GM18517 (cell line): ENCODE results near the gene DNAH7.

ENCODE experiments used
- ATAC-seq: cut with Tn5 transposase; IDR thresholded peaks from one replicate; pipeline ENCODE4 v1.9.1; 2021; ENCODE audit warnings: mild to moderate bottlenecking, moderate library complexity; ENCODE audit not compliant: unreplicated experiment

DNAH7 gene

DNA sequence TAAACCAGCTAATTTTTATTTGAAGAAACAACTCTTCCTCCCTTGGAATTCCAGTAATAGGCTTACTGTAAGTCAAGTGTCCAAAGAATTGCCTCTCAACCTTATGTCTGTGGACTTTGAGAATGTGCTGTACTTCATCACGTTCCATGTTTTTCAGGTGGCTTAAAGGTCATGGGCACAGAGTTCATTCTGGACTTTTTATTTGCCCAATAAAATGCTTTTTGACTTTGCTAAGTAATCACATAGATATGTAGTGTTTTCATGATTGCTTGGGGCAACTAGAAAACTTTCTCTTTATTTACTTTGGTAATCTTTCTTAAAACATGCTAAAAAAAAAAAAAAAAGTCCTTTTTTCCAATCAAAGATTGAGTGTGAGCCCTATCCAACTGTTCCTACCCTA is 10.4 kb upstream of the DNAH7 start:
- ATAC-seq: no peak

DNA sequence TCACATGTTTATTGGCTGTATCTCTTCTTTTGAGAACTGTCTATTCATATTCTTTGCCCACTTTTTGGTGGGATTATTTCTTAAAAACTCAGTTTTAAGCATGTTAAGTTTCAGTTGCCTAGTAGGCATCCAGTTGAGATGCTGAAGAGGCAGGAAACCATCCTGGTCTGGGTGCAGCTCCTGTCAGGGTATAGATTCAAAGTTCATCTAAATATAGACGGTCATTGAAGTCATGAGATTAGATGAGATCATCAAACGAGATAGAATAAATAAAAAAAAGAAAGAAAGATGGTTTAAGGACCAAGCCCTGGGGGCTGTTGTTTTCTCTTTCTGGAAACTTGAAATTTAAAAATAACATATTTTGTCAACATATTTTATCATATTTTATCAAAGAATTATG is 9.2 kb upstream of the DNAH7 start:
- ATAC-seq: no peak

DNA sequence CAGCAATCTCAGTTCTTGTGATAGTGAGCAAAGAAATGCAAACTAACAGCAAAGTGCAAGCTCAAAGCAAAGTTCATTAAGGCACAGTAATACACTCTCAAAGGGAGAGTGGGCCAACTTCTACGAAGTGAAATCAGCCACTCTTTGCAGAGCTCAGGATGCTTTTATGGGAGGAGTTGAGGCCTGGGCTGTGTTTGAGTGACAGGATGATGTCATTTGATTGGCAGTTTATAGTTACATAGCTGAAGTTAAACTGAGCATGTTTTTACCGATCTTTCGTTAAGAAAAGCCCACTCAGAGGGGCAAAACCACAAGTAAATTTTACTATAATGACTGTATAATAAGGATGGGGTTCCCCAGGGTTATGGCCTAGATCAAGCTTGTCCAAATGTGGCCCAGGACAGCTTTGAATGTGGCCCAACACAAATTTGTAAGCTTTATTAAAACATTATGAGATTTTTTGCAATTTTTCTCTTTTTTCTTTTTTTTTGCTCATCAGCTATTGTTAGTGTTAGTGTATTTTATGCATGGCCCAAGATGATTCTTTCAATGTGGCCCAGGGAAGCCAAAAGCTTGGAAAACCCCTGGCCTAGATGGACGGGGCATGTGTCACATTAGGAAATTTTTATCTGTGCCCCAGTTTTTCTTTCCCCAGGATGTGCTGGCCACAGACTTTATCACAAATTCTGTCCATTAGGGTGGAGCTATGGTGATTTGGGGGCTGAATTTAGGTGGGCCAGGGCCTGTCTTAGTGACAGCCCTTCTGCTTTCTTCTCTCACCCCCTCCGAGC is 8.3 kb upstream of the DNAH7 start:
- no peak for ATAC-seq

DNA sequence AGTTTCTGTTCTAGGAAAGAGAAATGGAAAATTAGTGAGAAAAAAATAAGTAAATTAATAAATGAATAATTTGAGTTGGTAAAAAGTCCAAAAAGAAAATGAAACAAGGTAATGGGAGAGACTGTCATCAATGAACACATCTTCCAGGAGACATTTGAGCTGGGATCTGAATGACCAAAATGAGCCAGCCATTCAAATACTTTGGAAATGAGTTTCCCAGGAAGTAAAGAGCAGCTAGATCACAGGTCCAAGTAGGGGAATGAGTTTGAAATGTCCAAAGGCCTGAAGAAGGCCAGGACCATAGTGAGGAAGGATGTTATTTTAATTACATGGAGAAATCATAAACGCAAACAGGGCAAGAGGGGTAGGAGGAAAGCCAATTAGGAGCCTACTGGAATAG is 6.6 kb upstream of the DNAH7 start:
- ATAC-seq: no peak

DNA sequence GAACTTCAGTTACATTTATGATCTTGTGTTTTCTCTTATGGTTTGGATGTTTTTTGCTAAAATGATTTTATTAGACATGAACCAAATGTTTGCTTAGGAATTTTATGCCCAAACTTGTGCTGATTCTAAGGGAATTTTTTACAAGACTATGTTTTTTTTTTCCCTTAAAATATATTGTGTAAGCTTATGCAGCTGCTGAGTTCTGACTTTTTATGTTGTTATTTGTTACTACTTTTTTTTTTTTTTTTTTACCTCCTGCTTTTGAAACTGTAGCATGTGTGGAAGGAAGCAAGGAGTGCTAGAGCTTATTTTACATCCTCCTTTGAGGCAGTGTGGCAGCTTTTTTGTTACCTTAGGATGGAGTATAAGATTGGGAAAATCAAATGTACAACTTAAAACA is 6.0 kb upstream of the DNAH7 start:
- ATAC-seq: no peak

DNA sequence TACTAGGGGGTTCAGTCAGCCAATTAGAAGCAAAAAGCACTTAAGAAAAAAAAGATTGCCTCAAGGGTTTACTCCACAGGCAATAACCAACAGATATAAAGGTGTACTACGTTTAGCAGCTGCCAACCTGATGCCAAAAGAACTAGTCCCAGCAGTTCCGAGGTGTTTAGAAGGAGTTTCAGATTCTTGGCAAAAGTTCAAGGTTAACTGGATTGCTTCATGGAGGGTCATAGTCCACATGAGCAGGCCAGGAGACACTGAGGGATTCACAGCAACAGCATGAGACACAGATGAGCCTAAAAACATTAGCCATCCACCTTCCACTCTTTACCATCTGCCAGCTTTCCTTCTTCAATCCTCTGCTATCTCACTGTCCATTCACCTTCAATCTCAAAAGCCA is 4.9 kb upstream of the DNAH7 start:
- no peak for ATAC-seq

DNA sequence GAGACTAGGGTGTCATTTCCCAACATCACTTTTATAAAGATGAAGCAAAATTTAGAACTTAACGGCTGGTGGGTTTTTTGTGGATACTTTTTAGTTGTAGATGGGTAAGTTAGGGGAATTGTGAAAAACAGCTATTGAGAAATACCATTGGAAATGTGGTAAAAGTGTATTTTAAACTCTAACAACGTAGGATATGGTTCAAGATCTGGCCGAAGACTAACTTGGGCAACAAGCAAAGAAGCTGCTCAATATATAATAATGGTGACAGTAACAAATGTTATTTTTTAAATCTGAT is 1.6 kb downstream of the DNAH7 start:
- no peak for ATAC-seq

DNA sequence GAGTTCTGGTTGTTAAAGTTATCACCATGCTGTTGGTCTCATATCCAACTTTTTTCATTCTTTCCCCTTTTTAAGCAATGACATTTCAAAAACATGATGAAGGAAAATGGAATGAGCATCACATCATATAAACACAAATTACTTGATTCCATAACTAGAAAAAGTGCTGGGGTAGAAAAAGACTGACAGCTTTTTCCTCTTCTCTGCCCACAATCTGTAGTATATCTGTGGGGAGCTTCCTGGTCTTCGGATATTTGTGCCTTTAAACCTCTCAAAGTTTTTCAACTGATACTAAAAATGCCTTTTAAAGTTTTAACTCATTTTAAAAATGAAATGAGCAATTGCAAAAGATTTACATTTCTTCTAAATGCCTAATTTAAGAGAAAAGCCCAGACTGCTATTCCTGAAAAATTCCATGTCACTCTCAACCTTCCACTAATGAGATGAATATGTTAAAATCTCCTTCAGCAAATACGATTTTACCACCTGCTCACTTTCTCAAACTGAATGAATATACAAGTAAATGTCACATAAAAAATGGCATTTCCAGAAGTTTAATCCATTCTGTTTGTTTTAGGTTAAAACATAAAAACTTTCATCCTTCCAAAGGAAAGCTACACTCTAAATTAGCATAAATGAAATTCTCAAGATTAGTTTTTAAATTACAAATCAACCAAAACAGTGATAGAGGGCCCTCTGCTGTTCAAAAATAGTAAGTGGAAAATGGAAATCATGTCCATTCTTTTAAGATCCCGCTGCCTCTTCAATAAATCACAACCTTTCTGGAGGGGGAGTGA is 2.1 kb downstream of the DNAH7 start:
- no peak for ATAC-seq

DNA sequence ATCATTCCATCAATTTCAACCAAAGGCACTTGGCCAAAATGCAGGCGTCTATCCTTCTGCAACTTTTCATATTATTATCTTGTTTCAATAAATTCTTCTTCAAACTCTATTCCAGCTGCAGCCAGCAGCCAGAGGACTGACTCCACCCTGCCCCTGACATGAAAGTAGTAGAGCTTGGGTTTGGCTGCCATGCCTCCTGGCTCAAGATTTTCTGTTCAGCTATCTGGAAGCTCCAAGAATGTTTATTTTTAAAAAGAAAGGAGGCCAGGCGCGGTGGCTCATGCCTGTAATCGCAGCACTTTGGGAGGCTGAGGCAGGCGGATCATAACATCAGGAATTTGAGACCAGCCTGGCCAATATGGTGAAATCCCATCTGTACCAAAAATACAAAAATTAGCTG is 4.9 kb downstream of the DNAH7 start:
- ATAC-seq: no peak

DNA sequence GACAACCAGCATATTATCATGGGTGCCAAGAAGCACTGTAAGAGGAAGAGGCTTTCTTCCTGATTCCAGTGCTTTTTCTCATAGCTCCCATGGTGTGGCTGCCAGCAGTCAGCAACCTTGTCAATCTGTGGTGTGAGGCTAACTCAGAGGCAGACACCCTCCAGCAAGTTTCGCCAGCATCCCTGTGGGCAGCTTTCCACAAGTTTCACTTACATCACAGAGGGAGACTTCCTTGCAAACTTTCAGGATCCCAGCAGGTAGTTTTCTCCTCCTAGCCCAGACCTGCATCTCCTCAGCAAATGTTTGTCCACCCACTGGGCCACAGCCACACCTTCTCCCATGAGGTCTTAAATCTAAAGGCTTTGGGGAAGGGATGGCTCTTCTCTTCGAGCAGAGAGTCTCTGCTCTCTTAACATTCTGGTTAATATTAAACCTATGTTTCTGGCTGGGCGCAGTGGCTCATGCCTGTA is 9.1 kb downstream of the DNAH7 start:
- no peak for ATAC-seq

DNA sequence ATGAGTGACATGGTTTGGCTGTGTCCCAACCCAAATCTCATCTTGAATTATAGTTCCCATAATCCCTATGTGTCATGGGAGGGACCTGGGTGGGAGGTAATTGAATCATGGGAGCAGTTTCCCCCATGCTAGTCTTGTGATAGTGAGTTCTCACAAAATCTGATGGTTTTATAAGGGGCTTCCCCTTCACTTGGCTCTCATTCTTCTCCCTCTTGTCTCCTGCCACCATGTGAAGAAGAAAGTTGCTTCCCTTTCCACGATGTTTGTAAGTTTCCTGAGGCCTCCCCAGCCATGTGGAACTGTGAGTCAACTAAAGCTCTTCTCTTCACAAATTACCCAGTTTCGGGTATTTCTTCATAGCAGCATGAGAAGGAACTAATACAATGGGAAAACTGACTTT is 14.0 kb downstream of the DNAH7 start:
- no peak for ATAC-seq

DNA sequence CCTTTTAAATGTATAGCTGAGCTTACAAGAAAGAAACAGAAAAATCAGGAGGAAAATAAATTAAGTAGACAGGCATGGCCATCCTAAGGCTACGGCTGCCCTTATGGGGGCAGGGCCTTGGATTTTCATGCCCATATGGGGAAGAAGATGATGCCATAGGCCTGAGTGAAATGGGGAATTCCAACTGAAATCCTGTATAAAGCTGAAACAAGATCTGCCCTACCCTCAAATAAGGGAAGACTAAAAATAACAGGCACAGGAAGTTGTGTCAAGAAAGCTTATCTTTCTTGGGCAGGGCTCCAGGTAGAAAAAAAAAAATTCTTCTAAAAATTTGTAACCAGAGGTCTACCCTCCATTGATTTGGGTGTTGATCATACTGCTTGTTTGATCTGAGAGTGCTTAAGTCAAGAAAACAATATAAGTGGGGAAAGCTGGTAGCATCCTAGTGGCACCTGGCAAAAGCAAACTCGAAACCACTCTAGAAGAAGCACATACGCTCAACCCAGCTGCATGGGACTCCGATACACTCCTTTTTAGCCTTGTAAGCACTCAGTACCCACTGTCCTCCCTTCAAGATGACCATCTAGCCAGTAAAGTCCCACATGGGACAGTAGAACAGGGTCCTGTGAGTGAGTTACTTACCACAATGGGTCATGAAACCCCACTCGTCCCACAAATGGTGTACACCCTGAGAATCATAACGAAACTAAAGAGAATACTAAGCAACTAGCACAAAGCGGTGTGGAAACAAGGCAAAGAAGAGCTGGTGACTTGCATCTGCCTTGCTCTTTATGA is 22.3 kb downstream of the DNAH7 start:
- ATAC-seq: no peak

DNA sequence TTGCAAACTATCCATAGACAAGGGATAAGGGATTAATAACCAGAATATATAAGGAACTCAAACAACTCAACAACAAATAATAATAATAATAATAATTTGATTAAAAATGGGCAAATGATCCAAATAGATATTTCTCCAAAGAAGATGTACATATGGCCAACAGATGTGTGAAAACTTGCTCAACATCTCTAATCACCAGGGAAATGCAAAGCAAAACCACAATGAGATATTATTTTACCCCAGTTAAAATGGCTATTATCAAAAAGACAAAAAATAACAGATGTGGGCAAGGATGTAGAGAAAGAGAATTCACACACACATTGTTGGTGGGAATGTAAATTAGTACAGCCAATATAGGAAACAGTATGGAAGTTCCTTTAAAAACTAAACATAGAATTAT is 26.9 kb downstream of the DNAH7 start:
- ATAC-seq: no peak

DNA sequence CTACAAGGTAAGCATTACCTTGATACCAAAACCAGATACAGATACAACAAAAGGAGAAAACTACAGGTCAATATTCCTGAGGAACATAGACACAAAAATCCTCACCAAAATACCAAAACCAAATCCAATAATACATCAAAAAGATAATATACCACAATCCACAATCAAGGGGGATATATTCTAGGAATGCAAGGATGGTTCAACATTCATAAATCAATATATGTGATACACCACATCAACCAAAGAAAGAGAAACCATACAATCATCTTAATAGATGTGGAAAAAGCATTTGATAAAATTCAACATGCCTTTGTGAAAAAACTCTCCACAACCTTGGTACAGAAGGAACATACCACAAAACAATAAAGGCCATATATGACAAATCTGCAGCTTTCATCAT is 28.4 kb downstream of the DNAH7 start:
- ATAC-seq: no peak

DNA sequence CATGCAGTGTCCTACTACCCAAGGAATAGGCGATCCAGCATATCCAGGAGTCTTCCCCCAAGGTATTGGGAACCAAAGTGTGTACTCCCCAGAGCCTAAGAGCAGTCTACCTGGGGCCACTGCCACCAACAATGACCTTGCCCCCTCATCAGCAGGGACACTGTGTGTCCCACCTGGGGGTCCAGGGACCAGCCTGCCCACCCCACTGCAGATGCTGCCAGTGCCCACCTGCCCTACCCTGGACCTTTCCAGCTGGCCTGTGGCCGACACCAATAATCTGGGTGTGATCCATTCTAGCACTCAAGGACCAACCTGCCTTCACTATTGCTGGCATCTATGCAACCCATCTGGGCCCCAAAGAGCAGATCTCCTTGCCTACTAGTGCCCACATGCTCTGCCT is 32.2 kb downstream of the DNAH7 start:
- ATAC-seq: no peak

DNA sequence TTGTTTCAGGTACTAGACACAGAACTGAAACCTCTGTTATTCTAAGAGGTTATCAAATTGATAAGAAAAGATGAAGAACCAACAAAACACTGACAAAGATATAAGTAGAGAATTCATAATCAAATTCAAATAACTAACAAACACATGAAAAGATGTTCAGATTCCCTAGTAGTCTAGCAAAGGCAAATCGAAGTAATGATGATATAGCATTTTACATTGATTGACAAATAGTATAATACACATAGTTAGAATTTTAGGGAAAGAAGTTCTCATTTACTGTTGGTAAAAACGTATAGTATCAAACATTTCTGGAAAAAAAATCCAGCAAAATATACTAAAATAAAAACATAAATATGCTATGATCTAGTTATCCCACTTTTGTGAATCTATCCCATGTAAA is 50.6 kb downstream of the DNAH7 start:
- no peak for ATAC-seq

DNA sequence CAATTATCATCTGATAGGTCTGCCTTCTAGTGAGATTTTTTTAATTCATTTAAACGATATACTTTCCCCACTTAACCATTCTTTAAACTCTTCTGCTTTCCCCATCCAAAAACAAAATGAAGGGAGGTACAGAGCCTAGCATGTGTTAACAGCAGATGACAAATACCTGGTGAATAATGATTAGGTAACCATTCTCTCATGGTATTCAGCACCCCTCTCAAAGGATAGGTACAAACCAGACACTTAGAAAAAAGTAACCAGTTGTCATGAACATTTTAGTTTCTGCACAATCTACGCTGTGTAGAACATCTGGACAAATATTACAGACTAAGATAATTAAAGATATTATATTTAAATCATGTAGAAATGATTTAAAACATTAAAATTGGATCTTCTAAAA is 56.3 kb downstream of the DNAH7 start:
- no peak for ATAC-seq

DNA sequence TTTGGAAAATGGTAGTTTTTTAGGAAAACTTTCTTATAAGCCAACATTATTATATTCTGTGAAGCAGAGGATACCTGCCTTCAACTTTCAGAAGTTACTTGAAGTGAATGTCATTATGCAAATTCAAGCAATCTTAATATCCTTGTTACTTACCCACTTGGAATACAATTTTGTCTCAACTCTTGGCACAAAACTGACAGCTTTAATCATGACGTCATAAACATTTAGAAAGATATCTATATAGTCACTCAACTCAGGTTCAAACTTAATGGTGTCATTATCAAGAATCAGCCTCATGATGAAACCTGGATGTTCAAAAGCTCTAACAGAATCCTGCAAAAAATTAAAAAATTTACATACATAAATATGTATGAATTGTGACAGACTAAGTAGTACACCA is 68.1 kb downstream of the DNAH7 start:
- ATAC-seq: no peak

DNA sequence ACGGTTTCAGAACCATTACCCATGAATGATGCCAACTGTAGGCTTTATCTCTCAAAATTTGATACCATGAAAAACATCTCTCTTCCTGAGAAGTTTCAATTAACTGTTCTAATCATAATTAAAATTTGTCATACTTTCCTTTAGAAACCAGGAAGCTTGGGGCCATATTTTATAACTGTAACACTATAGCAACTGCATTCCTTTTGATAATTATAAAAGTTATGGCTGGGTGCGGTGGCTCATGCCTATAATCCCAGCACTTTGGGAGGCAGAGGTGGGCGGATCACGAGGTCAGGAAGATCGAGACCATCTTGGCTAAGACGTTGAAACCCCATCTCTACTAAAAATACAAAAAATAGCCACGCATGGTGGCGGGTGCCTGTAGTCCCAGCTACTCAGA is 70.6 kb downstream of the DNAH7 start:
- ATAC-seq: no peak

DNA sequence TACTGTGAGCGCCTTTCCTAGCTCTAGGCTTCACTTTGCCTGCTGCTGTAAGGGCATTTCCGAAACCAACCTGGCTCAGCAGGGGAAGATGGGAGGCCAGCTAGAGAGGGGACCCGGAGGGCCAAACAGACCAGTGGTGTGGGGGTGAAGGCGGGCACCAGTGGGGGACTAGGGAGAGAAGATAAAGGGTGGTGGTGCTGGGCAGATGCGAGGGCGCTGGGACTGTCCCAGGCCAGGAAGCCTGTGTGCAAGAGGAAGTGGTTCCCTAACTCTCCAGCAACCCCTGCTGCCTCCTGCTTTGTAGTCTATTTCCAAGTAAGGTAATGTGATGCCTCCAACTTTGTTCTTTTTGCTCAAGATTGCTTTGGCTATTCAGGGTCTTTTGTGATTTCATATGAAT is 73.1 kb downstream of the DNAH7 start:
- ATAC-seq: no peak

DNA sequence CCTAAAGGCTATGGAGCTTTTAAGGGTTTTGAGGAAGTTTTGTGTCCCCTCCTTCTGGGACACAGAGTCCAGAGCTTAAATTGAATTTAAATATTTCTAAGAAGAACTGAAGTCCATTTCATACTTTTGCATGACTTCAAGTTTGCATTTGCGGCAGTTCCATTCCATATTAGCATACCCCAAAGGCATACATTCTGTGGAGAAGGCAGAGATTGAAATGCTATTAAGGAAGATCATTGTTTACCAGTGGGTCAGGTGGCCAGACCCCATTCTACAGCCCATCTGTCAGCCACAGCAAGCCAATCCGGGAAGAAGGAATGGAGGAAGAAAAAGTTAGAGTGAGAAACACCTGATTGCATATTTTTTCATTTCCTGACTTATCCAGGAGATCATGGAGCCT is 75.0 kb downstream of the DNAH7 start:
- ATAC-seq: no peak

DNA sequence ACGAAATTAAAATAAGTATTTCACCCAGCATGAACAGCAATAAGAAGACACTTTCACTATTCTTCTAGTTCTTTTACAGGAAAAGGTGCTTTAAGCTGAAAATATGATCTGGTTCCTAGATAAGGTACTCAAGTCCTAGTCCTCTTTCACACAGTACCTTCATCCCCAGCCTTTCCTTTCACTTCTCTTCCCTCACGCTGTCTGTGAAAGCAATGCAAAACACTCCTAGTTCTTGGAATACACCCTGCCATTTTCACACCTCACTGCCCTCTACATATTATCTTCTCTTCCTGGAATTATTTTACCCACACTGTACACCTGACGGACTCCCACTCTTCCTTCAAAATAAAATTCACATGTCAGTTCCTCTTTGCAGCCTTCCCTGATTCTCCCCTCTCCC is 82.9 kb downstream of the DNAH7 start:
- ATAC-seq: no peak
